Neural crest cell (in vitro differentiated cells): ENCODE data around the gene PDIA6. TPM values are rescaled to one million over a fixed set of nuclear protein-coding genes. Genes with fewer than 3 reads are reported as not detected.

Experiments
- DNase-seq: peaks from one replicate; pipeline ENCODE4 v3.0.0; 2021; ENCODE audit warnings: low read depth, mixed read lengths, low spot score
- H3K27ac Mint-ChIP-seq: one replicate; pipeline ENCODE4 v1.8.0; 2021; ENCODE audit warnings: mild to moderate bottlenecking, mixed read lengths; ENCODE audit not compliant: unreplicated experiment
- H3K27me3 Mint-ChIP-seq: 2 replicates; pipeline ENCODE4 v1.8.0; 2021; ENCODE audit warnings: low read depth, mild to moderate bottlenecking, mixed read lengths
- H3K36me3 Mint-ChIP-seq: 2 replicates; pipeline ENCODE4 v1.8.0; 2021; ENCODE audit warnings: low read depth, mild to moderate bottlenecking, mixed read lengths
- H3K4me1 Mint-ChIP-seq: 2 replicates; pipeline ENCODE4 v1.8.0; 2021; ENCODE audit warnings: mixed read lengths
- H3K4me3 Mint-ChIP-seq: one replicate; pipeline ENCODE4 v1.8.0; 2021; ENCODE audit warnings: mild to moderate bottlenecking, mixed read lengths
- H3K9me3 Mint-ChIP-seq: 2 replicates; pipeline ENCODE4 v1.8.0; 2021; ENCODE audit warnings: mixed read lengths
- total RNA-seq: library from RNA; stranded (reverse); gene quantifications from 2 replicates; pipeline ENCODE4 v1.2.1, GENCODE V29; 2021
- TF ChIP-seq, protein P1 (sequence below): fragments of 200-600 bp; sonication (generic); conservative IDR thresholded peaks from 2 replicates; pipeline ENCODE4 v1.5.0; 2021; ENCODE audit warnings: antibody characterized with exemption, mild to moderate bottlenecking

The PDIA6 gene
- total RNA-seq, 1 donor from 2014 or later: 248 TPM

DNA sequence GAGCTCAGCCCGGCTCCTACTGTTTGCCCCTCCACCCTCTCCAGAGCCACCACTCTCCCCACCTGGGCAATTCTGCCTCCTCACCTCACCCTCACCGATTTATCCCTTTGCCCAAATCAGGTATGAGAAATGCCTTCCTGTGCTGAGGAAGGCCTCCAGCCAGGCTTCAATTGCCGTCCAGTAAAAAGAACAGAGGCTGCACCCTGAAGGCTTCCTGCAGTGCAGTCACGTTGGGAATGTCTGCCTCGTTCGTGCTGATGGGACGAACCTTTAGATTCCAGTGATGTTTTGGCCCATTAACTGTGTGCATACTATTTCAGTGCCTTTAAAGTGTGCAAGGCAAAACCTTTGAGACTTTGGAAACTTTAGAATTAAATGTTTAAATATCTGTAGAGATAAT, 57.0 kb downstream of the PDIA6 start:
- Mint-ChIP-seq H3K9me3 (no peaks in the 10 kb centered on the region), H3K36me3 (no peaks in the 10 kb centered on the region), H3K4me3 (no peak overlapping the region), H3K4me1 (no peaks in the 10 kb centered on the region), H3K27ac (no peak overlapping the region), H3K27me3 (no peaks in the 10 kb centered on the region)
- no peak for DNase-seq
- TF ChIP-seq, protein P1, sequence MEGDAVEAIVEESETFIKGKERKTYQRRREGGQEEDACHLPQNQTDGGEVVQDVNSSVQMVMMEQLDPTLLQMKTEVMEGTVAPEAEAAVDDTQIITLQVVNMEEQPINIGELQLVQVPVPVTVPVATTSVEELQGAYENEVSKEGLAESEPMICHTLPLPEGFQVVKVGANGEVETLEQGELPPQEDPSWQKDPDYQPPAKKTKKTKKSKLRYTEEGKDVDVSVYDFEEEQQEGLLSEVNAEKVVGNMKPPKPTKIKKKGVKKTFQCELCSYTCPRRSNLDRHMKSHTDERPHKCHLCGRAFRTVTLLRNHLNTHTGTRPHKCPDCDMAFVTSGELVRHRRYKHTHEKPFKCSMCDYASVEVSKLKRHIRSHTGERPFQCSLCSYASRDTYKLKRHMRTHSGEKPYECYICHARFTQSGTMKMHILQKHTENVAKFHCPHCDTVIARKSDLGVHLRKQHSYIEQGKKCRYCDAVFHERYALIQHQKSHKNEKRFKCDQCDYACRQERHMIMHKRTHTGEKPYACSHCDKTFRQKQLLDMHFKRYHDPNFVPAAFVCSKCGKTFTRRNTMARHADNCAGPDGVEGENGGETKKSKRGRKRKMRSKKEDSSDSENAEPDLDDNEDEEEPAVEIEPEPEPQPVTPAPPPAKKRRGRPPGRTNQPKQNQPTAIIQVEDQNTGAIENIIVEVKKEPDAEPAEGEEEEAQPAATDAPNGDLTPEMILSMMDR: no peak

DNA sequence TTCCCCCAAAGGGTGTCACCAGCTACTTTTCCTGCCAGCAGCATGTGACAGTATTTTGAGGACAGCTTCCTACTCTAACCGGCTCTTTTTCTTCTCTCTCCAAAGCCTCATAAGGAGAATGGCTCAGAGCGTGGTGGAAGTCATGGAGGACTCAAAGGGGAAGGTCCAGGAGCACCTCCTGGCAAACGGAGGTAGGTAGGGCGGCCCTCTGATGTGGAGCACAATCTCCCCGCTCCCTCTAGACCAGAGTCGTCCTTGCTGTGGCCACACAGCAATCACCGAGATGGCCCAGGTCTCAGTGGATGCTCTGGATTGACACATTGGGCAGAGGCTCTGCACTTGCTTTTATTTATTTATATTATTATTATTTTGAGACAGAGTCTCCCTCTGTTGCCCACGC, 58.7 kb downstream of the PDIA6 start:
- no peak overlapping the region for H3K4me3 Mint-ChIP-seq
- H3K27me3 Mint-ChIP-seq: no peaks in the 10 kb centered on the region
- no peaks in the 10 kb centered on the region for H3K36me3 Mint-ChIP-seq
- H3K27ac Mint-ChIP-seq: no peak overlapping the region
- TF ChIP-seq, protein P1: no peak
- no peak for DNase-seq
- H3K4me1 Mint-ChIP-seq: no peaks in the 10 kb centered on the region
- H3K9me3 Mint-ChIP-seq: no peaks in the 10 kb centered on the region

DNA sequence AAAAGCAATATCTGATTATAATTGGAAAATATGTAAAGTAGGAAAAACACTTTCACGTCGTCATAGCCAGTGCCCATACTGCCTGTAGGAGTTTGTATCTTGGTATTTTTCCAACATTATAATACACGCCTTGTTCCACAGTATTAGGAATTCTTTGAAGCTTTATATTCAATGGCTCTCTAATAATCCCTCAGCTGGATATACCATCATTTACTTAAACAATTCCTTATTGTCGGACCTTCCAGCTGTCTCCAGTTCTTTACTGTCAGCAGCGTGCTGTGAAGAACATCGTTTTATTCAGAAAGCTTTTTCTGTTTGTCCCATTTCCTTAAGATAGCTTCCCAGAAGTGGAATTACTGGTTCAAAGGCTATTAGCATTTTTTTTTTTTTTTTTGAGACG, 59.4 kb downstream of the PDIA6 start:
- TF ChIP-seq, protein P1: no peak
- Mint-ChIP-seq H3K9me3 (no peaks in the 10 kb centered on the region), H3K36me3 (no peaks in the 10 kb centered on the region), H3K27me3 (no peaks in the 10 kb centered on the region), H3K4me1 (no peaks in the 10 kb centered on the region), H3K4me3 (no peak overlapping the region), H3K27ac (no peak overlapping the region)
- no peak for DNase-seq

DNA sequence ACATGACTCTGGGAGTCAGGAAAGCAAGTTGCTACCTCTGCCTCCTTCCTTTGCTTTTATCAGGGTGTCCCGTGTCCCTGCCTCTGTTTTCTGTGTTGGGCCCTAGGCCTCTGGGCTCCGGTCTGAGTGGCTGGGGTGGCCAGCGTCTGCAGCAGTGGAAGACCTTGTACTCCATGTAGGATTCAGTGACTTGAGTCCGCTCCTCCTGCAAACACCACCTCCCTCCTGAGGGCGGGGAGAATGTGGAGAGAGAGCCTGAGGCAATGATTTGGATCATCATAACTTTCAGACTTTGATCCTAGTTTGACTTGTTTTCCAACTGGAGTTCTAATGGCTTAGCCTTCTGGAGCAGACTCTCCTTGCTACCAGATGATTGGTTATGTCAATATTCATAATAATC, 60.3 kb downstream of the PDIA6 start:
- H3K36me3 Mint-ChIP-seq: no peaks in the 10 kb centered on the region
- no peak for DNase-seq
- H3K27me3 Mint-ChIP-seq: no peaks in the 10 kb centered on the region
- H3K4me3 Mint-ChIP-seq: no peak overlapping the region
- no peaks in the 10 kb centered on the region for H3K4me1 Mint-ChIP-seq
- TF ChIP-seq, protein P1: no peak
- H3K27ac Mint-ChIP-seq: no peak overlapping the region
- no peaks in the 10 kb centered on the region for H3K9me3 Mint-ChIP-seq

DNA sequence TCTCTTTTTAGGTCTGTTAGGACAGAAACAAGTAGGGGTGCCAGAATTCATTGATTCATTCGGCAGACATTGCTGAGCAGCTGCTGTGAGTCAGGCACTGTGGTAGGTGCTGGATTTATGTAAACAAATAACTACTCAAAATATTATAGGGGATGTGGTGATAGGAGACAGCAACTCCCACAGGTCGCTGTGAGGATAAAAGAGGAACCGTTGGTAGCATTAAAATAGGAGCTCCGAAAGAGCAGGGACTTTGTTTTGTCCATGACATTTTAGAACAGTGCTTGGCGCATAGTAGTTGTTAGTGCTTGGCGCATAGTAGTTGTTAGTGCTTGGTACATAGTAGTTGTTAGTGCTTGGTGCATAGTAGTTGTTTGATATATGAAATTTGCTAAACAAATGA, 62.0 kb downstream of the PDIA6 start:
- H3K9me3 Mint-ChIP-seq: no peaks in the 10 kb centered on the region
- H3K27ac Mint-ChIP-seq: no peak overlapping the region
- no peak overlapping the region for H3K4me3 Mint-ChIP-seq
- no peaks in the 10 kb centered on the region for H3K36me3 Mint-ChIP-seq
- TF ChIP-seq, protein P1: no peak
- no peaks in the 10 kb centered on the region for H3K27me3 Mint-ChIP-seq
- H3K4me1 Mint-ChIP-seq: no peaks in the 10 kb centered on the region
- no peak for DNase-seq

DNA sequence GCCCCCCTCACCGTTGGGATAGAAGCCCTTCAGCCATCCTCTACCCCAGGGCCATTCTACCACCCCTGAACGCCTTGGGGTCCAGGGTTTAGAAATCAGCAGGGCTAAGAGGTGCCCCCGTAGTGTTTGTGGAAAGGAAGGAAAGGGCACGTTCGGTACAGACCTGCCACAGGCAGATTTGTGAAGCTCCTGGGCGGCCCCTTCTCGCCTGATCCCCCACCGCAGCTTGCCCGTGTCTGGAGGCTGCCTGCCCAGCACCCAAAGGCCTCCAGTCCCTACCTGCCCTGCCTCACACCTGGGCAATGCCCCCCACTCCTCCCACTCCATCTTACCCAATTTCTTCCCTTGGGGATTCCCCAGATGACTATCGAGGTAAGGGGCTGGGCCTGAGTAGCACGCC, 69.9 kb downstream of the PDIA6 start:
- Mint-ChIP-seq H3K27ac (no peak overlapping the region), H3K4me3 (no peak overlapping the region), H3K9me3 (no peaks in the 10 kb centered on the region), H3K27me3 (peaks cover 2% of the 10 kb centered on the region), H3K4me1 (peaks cover 11% of the 10 kb centered on the region), H3K36me3 (no peaks in the 10 kb centered on the region)
- TF ChIP-seq, protein P1: no peak
- DNase-seq: no peak
